ENCODE results near the gene ABLIM2. TPM values are rescaled to one million over a fixed set of nuclear protein-coding genes. Genes with fewer than 3 reads are reported as not detected.

Gene ABLIM2
- total RNA-seq, 1 donor from 2014 or later, result 5.0 TPM

DNA sequence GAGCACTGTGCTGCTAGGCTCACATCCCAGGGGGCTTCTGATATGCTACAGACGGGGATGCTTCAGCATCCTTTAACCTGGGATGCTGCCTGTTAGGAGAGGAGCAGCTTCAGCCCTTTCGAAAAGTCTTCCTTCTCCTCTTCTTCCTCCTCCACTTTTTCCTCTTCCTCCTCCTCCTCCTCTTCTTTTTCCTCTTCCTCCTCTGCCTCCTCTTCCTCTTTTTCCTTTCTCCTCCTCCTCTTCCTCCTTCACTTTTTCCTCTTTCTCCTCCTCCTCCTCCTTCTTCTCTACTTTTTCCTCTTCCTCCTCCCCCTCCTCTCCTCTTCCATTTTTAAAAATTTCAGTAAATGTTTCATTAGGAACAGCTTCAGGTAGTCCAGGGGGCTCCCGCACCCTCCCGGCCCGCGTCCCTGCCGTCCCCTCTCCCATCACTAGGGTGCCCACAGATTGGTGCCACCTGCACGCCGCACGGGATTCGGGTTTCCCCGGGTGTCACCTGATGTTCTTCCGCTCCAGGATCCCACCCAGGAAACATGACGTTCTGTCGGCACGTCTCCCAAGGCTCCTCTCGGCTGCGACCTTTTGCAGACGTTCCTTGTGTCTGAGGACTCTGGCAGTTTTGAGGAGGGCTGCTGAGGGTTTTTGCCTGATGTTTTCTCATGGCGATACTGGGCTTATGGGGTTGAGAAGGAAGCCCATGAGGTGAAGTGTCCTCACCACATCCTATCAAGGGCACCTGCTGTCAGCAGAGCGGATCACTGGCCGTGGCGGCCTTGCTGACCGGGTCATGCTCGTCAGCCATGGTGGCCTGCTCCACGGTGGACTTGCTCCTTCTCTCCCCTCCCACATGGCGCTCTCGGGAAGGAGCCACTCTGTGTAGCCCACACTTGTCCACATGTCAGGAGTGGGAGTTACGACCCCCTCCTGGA, 135.6 kb downstream of the ABLIM2 start:
- no peak for DNase-seq

DNA sequence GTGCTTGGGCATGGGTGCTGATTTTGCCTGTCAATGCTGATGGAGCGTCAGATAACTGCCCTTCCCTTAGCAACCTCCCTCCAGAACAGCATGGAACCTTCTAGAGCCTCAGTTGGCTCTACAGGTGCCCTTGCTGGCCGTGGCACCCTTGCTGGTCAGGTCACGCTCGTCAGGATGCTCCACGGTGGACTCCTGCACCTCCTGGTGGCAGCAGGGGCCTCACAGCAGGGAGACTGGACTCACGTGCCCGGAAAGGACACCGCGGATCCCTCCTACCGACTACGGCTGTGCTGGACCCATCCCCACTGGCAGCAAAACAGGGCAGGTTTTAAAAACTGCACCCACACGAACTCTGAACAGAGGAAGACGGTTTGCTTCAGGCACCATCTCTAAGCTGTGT, 136.8 kb downstream of the ABLIM2 start:
- DNase-seq, result no peak

GRCh38 chr4:8019396-8020365, 138.9 kb downstream of the ABLIM2 start:
- DNase-seq, result no peak

- no peak for DNase-seq
These were observed 142.1 kb downstream of the ABLIM2 start for GRCh38 chr4:8016527-8016926.

DNA sequence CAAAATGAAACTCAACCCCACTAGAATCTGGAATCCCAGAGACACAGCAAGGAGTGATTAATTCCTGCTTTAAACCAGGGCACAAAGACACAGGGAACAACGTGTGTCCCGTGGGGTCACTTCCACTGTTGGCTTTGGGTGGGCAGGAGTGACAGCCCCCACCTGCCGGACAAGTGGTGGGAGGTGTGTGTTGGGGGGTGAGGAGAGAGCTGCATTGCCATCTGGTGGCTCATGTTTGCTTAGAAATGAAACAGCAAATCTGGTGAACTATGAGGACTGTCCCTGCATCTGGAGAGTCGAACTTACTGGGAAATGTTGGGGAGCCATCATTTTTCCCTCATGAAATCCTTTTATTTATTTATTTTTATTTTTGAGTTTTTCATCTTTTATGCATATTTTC, 143.1 kb downstream of the ABLIM2 start:
- no peak for DNase-seq

DNA sequence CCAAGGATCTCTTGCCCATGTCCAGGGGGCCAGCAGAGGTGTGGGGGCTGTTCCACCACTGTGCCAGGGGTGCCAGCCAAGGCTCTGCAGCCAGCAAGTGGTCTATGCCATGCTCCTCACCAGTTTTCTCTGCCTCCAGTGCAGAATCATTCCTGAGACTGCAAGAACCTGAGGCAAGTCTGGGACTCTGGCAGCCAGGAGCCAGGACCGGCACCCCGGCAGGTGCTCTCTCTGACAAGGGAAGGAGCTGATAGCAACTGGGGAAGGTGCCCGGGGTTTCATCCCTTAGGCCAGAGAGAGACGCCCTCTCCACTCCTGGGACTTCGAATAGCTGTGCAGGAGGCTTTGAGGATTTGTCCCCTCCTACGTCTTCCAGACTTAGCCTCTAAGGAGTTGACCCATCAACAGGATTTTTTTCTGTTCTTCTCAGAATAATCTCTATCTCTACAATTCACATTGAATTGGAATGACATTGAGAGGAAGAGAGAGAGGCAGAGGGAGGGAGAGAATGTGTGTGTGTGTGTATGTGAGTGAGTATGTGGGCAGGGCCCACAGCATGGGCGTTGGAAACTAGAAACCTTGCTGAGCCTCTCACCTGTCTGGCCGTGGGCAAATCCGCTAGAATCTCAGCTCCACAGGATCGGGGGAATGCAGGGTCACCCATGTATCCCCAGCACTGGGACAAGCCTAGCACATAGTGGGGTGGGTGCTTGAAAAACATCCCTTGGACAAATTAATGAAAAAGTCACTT, 144.5 kb downstream of the ABLIM2 start:
- DNase-seq, result no peak

- DNase-seq, result no peak
These were observed 146.1 kb downstream of the ABLIM2 start for GRCh38 chr4:8012517-8012916.

- DNase-seq, result peak; percentile 49
These were observed 148.0 kb downstream of the ABLIM2 start for GRCh38 chr4:8010618-8011017.

DNA sequence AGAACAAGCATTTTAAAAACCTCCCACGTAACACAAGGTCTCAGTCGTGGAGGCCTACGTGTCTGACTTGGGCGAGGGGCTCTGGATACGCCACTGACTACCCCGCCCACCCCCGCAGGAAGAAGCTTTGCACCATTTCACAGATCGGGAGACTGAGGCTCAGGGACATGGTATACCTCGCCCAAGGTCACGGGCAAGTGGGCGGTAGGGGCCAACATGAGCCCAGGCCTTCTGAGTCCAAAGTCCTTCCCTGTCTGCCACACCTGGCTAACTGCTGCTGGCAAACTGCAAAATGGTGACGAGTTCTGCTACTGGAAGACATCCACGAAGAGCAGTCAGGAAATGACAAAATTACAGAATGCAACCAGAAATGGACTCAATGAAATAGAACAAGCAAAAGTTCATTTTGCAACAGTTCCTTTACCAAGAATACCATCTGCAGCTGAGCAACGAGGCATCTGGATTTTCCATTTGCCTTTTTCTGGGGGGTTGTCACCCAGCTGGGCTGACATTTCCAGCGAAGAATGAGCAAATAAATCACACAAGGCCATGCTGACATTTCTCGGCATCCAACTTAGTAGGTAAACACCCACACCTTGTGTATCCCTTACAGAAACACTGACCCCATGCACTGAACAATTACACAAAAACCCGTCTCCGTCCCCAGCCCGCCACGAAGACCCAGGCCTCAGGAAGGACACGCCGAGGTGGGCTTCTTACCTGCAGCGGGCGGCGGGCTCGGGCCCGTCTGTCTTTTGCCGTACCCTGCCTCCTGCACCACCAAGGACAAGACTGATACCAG, 148.7 kb downstream of the ABLIM2 start:
- peak; percentile 41 for DNase-seq

- no peak for DNase-seq
These were observed 149.5 kb downstream of the ABLIM2 start for GRCh38 chr4:8009097-8009496.

DNA sequence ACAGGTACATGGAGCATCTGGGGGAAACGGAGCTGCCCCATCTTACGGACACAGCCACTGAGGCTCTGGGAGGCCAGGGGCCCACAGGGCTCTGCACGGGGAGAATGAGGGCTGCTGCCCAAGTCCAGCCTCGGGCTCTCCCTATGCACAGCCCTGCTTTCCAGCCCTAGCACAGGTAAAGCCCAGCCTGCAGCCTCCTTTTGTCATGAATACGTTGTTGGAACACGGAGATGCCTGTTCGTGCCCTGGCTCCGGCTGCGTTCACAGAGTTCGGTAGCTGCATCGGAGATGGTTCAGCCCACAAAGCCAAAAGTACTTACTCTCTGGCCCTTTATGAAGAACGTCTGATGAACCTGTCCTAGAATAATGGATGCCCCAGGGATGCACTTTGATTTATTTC, 150.2 kb downstream of the ABLIM2 start:
- no peak for DNase-seq

DNA sequence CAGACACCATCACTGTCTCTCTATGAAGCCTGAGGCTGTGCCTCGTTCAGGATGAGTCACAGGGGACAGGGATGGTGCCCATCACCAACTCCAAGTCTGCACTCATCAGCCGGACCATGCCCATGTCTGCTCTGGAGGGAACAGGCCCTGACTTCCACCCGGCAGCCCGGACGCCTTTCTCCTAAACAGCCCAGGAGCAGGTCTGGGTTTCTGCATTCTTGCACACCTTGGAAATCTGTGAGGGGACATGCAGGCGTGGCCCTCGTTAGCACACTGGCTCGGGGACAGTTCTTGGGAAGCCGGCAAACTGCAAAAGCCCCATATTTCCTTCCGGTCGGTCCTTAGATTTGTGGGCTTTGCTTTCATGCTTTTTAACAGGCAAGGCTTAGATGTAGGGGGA, 151.0 kb downstream of the ABLIM2 start:
- no peak for DNase-seq

DNA sequence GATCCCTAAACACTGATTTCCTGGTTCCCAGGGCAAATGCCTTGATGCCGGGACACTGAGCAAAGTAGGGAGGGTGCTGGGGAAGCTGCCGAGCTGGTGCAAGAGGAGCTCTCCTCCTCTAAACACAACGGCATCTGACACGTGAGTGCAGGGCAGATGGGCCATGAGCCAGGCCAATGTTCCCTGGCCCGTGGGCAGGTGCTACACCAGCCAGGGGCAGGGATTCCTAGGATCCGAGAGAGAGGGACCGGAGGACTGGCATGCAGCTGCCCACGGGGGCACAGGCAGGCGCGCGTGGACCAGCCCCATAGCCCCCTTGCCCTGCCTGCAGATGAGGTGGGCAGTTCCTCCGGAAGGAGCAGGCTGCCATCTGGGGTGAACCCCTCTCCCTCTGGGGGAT, 152.1 kb downstream of the ABLIM2 start:
- no peak for DNase-seq

- DNase-seq, result no peak
These were observed 152.8 kb downstream of the ABLIM2 start for GRCh38 chr4:8005814-8006215.

- no peak for DNase-seq
These were observed 153.4 kb downstream of the ABLIM2 start for GRCh38 chr4:8005033-8005808.

GRCh38 chr4:8004066-8004465, 154.5 kb downstream of the ABLIM2 start:
- DNase-seq, result no peak

DNA sequence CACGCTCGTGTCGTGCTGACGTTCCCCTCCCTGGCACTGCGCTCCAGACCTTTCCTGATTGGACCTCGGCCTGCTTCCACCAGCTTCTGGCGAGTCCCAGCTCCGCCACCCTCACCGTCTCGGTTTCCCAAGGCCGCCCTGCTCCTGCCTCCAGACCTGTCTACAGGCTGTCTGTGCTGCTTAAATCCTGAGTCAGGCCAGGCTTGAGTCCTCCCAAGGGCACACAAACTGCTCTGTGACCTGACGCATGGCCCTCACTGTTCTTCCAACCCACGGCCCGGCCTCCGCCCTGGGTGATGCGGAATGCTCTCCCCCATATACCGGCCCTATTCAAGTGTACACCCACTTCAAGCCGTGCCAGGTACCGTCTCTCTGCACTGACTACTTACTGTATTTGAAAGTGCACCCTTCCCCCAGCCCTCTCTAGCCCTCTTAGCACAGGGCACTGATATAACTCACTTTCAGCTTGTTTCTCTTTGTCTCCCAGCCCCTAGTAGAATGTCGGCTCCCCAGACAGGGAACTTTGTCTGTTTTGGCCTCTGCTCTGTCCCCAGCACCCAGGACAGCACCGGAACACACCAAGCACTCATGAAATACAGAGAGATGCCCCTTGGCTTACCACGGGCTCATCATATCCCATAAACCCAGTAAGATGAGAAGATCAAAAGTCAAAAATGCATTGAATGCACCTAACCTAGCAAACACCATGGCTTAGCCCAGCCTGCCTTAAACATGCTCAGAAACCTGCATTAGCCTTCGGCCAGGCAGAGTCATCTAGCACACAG, 155.9 kb downstream of the ABLIM2 start:
- no peak for DNase-seq

GRCh38 chr4:8001564-8002355, 156.9 kb downstream of the ABLIM2 start:
- DNase-seq, result no peak
